Activated CD8-positive, alpha-beta memory T cell treated with anti-CD3 and anti-CD28 coated beads, Interleukin-2, amount 50 U/mL, for 4 hours (primary cell): ENCODE results near the gene ARG1.
A peak's percentile ranks its signal among the peaks of the same experiment; 100 is the strongest.

Experiments
- DNase-seq: peaks from one replicate; pipeline ENCODE4 v3.0.0-alpha.2; 2020

The ARG1 gene

GRCh38 chr6:131587909-131588308 lies 14.9 kb downstream of the ARG1 start:
- DNase-seq = no peak

DNA sequence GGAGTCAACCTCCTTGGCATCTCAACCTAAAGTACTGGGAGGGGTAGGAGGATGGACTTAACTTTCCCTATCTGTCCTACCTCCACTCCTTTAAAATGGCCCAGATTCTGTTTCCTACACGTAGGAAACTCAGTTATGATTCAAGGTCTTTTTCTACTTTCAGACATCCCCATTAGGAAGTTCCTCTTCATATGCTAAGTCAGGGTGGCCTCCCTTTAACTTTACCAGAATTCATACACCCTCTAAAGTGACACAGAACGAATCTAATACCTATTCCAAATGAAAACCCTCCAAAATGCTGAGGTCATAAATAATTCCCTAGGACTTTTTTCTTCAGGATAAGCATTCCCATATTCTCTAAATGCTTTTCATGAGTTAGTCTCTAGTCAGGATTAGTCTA lies 15.6 kb downstream of the ARG1 start:
- no peak for DNase-seq

DNA sequence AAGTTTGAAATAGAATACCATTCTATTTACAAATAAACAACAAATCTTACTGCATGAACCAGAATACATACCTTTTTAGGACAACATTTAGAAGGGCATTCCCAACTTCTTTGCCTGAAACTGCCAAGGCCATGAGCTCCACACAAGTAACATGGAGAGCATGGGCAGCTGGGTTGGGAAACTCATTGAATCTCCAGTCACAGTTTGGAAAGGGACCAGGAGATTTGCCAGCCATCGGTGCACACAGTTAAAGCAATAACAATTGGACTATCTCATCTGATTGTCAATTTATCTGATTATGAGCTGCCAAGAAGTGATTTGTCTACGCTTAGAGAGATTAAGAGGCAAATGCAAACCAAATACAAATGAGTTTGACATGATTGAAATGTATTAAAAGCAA lies 19.9 kb downstream of the ARG1 start:
- DNase-seq = no peak

GRCh38 chr6:131594074-131594473 lies 21.0 kb downstream of the ARG1 start:
- no peak for DNase-seq

- no peak for DNase-seq
Measured at GRCh38 chr6:131597446-131597845, 24.4 kb downstream of the ARG1 start.

- no peak for DNase-seq
Measured at GRCh38 chr6:131600716-131601115, 27.7 kb downstream of the ARG1 start.

- no peak for DNase-seq
Measured at GRCh38 chr6:131602781-131603312, 29.8 kb downstream of the ARG1 start.

DNA sequence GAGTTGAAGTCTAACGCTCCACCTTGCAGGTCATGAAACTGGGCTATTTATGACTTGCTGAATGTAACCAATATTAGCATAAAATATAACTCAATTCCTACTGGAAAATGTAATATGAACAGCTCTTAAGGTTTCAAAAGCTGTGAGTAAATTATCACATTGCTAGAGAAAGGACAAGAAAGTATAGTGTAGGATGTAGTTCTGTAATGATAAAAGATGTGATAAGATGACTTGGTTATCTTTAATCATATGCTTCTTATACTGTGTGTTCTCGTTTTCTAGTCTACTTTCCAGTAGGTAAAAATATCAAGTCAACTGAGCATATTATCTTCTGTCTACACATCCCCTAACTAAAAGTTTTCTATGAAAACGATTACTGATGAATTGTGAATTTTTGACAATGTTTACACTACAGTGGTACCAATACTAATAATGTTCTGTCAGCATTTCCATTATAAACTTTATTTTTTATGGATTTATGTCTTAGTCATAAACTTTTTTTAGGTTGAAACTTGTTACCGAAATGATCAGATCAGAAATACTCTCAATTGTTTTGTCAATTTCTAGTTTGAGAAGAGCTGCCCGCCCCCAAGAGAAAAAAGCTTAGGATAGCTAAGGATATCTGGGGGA lies 40.4 kb downstream of the ARG1 start:
- DNase-seq = no peak

DNA sequence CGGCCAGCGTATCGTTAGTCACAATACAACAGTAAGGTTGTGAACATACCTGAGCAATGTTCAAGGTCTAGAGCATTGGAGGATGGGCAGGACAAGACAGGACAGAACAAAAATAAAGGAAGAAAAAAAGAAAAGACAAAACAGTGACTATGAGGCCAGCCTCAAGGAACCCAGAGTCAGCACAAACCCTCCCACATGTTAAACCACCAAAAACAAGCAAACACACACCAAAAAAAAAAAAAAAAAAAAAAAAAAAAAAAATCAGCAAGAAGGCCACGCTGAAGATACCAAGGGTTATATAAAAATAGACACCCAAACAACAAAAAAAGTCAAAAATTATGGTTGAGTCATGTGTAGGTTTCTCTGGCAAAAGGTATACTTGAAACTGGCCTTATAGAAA lies 42.2 kb downstream of the ARG1 start:
- no peak for DNase-seq

GRCh38 chr6:131627724-131628682 lies 55.0 kb downstream of the ARG1 start, which contains the start of gene MED23:
MED23 (minus strand) TSS chr6:131628242; CDS start chr6:131628049, 193 bp downstream.
- peak; percentile 94 for DNase-seq

GRCh38 chr6:131628726-131629125 lies 55.7 kb downstream of the ARG1 start:
- DNase-seq = no peak

DNA sequence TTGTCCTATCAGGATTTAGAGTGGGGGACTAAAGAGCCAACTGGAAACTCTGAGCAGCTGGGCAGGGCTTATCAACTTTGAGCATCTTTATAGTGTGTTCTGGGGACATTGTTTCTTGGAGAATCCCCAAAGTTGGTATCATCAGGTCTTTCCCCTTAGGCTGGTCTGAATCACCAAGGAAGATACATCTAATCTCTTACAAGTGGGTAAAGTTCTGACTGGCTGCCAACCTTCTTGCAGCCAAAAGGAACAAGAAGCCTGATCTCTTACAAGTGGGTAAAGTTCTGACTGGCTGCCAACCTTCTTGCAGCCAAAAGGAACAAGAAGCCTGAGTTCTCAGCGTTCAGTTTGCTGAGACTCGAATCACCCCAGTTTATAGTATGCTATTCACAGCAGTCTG lies 56.6 kb downstream of the ARG1 start:
- DNase-seq = no peak

- DNase-seq = no peak
Measured at GRCh38 chr6:131631625-131632289, 58.7 kb downstream of the ARG1 start.
